Stimulated activated CD8-positive, alpha-beta memory T cell treated with anti-CD3 and anti-CD28 coated beads, Interleukin-12 subunit alpha, Interleukin-12 subunit beta, amount 100 ng/mL, for 24 hours (primary cell): Measurements from ENCODE around the gene CAMTA1.
"Not testable (repeated sequence)": the region's sequence is repeated elsewhere in the genome, so short reads cannot be mapped to it uniquely, and the experiment has no call there.

Source experiments
- DNase-seq: peaks from one replicate; pipeline ENCODE4 v3.0.0-alpha.2; 2020; ENCODE audit errors: extremely low read depth

CAMTA1 gene

DNA sequence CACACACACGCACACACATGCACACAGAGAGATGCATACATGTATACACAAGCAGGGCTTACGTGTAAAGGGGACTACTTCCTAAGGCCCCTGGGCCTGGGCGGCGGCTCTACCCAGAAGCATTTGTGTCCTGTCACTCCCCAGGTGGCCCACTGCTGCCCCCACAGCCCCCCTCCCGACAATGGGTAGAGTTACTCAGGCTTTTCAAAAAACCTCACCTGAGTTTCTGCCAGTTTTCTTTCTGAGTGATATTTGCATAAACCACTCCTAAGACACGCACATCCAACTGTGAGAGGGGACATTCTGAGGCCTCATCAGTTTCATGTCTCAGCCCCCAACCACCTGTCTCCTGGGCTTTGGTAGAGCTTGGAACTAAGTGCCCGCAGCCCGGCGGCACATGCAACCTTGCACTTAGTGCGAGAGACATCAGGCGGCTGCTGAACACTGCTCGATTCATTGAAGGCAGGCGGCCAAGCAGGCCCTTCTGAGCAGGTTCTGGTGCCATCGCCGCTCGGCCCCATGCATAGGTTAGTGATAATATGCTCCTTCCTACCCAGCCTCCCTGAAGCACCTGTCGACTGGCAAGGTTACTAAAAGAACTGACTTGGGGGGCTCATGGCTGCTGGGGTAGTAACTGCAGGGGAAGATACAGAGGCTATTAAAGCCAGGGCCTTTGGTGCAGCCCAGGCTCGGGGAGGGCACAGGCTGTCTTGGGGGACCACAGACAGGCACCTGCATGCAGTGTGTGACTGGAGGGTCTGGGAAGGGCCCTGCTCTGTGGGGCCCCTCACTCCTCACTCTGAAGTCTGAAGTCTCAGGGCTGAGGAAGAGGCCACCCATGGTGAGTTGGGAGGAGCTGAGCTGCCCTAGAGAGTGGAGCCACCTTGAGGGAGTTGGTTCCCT is 621.6 kb downstream of the CAMTA1 start:
- no peak for DNase-seq

DNA sequence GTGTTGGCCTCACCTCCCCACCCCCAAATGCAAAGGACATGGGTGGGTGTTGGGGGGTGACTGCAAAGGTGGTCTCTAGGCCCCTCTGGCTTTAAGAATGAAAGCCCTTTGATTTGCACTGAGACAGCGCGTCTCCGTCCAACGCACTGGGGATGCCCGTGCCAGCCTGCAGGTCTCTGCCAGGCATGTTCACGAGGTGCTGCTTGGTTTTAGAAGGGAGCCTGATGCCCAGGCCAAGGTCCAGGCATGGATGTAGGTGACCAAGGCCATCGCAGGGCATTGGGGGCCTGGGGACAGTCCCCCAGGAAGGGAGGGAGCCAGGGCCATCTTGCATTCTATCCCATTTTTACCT is 622.3 kb downstream of the CAMTA1 start:
- DNase-seq, result no peak

GRCh38 chr1:7407980-7408770 is 622.9 kb downstream of the CAMTA1 start:
- DNase-seq, result no peak

GRCh38 chr1:7408771-7409150 is 623.5 kb downstream of the CAMTA1 start:
- no peak for DNase-seq

- no peak for DNase-seq
Measured at GRCh38 chr1:7409278-7409677, 624.0 kb downstream of the CAMTA1 start.

DNA sequence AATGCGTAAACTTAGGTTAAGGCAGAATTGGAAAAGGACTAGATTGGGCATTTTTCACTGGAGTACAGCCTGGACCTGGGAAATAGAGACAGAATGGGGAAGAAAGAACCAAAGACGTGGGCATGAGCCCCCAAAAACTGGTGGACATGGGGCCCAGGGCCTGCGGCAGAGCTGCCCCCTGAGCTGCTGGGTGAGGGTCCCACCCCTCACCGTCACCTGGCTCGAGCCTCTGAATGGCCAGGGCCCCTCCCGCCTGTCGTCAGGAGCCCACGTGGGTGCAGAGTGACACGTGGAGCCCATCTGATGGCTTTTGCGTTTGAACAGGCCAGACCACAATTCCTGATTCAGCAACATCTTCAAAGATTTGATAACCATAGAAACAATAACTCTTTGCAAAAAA is 624.9 kb downstream of the CAMTA1 start:
- no peak for DNase-seq

- DNase-seq, result not testable (repeated sequence)
Measured at GRCh38 chr1:7417618-7418017, 632.4 kb downstream of the CAMTA1 start.

DNA sequence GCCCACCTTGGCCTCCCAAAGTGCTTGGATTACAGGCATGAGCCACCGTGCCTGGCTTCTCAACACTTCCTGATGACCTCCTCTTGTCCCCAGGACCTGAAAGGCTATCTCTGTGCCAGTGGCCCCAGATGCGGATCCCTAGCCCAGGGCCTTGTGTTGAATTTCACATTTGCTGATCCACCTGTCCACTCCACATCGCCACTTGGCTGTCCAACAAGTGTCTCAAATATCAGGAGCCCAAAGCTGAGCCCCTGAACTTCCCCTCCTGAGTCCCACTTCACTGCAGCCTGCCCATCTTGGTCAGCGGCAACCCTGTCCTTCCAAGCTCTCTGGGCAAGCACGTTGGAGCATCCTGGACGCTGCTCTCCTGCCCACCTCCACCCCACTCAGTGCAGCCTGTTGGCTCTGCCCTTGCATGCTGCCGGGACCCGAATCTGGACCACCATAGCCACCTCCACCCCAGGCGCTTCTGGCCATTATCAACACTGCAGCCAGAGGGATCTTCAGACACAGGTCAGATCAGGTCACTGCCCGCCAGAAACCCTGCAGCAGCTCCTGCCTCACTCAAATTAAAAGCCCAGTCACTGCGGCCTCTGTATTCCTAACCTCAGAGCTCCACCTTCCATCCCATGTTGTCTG is 633.3 kb downstream of the CAMTA1 start:
- DNase-seq, result no peak

DNA sequence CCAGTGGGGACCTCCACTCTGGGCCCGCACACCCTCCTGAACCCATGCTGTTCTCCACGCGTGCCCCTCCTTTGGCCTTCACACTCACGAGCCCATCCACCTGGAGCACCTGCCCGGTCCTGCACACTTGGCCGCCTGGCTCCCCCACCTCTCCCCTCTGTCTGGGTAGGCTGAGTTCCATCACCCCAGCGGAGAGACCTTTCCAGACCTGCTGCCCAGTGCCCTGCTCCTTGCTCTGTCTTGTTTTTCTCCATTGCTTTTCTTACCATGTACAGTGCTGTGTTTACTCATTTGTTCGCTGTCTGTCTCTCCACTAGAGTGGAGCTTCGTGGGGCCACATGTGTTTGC is 634.8 kb downstream of the CAMTA1 start:
- no peak for DNase-seq

GRCh38 chr1:7420470-7421100 is 635.3 kb downstream of the CAMTA1 start:
- DNase-seq, result no peak

DNA sequence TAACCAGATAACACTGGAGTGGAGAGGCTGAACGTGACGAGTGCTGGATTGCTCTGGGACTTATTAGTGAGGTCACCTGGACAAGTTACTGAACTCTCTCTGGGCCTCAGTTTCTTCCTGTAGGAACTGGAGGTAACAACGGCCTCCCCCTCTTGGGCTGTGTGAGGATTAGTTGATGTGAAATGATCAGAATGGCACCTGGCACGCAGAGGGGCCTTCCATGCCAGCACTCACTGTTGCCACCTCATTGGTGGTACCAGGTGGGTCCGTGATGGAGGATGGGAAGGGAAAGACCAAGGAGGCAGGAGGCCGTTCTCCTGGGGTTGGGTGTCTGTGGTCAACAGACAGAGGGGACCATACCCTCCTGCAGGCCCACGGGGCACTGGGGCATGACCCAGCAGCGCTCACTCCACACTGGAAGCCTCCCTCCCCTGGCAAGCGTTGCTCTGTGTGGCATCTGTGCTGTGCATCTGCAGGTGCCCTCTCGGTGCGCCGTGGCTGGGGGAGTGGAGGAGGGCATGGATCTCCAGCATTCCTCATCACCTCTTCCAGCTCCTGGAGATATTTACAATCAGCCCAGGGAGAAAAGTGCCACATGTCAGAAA is 636.3 kb downstream of the CAMTA1 start:
- DNase-seq, result no peak

DNA sequence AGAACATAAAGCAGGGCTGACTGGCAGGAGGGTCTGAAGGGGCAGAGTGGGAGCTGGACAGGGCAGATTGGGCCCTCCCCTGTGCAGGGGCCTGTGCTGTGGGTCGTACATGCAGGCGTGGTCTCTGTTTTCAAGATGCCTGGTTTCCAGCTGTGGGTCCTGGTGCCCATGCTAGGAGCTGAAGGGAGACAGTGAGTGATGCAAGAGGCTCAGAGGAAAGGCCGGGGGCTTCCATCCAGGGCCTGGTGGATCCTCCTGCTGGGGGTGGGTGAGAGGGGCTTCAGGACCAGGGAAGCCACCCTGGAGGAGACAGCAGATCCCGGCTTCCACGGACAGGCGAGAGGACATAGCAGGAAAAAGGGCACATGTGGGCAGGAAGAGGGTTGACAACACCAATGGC is 636.8 kb downstream of the CAMTA1 start:
- no peak for DNase-seq

- DNase-seq, result no peak
Measured at GRCh38 chr1:7422561-7422960, 637.3 kb downstream of the CAMTA1 start.

DNA sequence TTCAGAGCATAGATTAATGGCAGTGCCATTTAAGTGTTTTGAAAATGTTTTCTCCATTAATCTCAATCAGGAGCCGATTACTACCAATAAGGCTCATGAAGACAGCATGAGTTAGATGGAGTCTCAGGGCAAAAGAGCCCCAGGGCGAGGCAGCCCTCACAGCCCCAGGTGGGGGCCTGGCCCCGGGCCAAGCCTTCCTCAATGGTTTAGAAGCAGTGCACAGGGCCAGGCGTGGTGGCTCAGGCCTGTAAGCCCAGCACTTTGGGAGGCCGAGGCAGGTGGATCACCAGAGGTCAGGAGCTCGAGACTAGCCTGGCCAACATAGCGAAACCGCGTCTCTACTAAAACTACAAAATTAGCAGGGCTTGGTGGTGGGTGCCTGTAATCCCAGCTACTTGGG is 637.7 kb downstream of the CAMTA1 start:
- no peak for DNase-seq

GRCh38 chr1:7424352-7424890 is 639.2 kb downstream of the CAMTA1 start:
- no peak for DNase-seq

- DNase-seq, result no peak
Measured at GRCh38 chr1:7425229-7425628, 640.0 kb downstream of the CAMTA1 start.

GRCh38 chr1:7425771-7426170 is 640.5 kb downstream of the CAMTA1 start:
- DNase-seq, result no peak

DNA sequence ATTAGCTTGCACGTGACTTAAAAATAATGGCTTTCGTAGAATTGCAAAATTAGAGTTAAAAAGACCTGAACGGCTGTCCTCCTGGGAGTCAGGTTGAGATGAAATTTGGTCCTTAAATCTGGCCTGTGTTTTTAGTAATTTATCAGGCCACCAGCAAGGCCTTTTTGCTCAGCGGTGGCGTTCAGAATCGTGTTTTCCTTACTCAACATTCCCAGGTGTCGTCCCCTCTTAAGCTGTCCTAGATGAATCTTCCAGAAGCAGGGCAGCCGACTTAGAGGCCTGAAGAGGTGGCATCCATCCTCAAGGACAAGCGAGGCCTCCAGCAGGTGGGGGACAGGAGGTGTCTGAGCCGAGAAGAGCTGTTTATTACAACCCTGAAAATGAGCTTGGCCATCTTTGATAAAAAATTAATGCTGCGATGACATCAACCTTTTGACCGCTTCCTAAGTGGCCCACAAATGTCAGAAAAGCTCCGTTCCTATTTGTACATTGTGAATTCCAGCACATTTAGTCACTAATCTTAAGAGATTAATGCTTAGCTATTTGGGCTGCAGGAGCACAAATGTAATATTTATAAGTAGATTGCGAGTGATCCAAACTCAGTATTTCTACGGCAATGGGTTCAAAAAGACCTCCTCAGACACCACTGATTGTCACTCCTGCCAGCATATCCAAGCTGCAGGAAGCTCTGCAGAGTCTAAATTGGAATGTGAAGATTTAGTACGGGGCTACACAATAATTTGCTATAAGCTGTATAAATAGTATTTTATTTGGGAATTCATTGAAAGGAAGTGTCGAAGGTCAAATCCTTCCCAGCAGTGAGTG is 641.7 kb downstream of the CAMTA1 start:
- no peak for DNase-seq

DNA sequence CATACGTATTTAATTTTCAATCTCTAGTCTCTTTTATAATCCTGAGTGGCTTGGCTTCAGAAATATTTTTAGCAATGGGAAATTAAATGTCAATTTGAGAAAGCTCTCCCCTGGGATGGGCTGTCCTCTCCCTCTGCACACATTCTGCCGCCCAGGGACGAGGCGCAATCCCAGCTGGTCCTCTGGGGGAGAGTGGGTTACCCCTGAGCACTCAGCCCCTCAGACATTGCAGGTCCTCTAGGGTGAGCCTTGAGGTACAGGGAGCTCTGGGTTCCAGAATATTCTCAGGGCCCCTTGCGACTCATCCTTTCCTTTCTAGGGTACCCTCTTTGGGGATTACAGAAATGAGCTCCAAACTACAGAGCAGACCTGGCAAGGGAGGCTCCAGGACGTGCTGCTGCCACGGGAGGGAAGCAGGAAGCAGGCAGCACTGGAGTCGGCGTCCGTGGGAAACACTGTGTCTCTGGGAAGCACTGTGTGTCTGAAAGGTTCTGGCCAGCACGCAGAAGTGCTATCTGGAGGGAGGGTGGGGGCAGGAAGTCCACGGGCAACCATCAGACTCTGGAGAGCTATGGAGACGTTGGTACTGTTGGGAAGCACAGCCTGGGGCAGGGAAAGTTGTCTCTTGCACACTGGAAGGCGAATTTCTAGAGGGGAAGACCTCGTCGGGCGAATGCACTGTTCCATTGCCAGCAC is 642.5 kb downstream of the CAMTA1 start:
- DNase-seq, result no peak

DNA sequence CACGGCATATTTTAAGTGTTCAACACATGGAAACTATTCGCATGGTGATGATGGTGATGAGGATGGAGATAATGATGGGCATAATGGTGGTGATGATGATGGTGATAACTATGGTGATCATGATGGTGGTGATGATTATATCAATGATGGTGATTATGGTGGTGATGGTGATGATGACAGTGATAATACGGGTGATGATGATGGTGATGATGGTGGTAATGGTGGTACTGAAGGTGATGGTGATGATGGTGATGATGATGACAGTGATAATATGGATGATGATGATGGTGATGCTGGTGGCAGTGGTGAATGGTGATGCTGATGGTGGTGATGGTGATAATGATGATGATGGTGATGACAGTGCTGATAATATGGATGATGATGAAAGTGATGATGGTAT is 644.0 kb downstream of the CAMTA1 start:
- DNase-seq, result no peak
